RWPE2 (cell line): ENCODE data around the gene LRIG1.
A peak's percentile ranks its signal among the peaks of the same experiment; 100 is the strongest.

ENCODE experiments used
- ATAC-seq: fragments of 200-7000 bp; cut with Tn5 transposase; 3 replicates; pipeline ENCODE4 v1.9.1; 2021; ENCODE audit warnings: low read depth
- DNase-seq: peaks from one replicate; pipeline ENCODE4 v3.0.0-alpha.2; 2020; ENCODE audit warnings: low spot score
- H3K27ac ChIP-seq: fragments of 450-650 bp; 2 replicates; pipeline ENCODE4 v1.5.1; 2017; ENCODE audit warnings: mild to moderate bottlenecking; ENCODE audit not compliant: poor library complexity, severe bottlenecking
- H3K27me3 ChIP-seq: fragments of 250-450 bp; sonication (Bioruptor Pico); 2 replicates; pipeline ENCODE4 v1.5.1; 2021; ENCODE audit warnings: mild to moderate bottlenecking, moderate library complexity; ENCODE audit not compliant: insufficient read depth, poor library complexity, severe bottlenecking
- H3K36me3 ChIP-seq: fragments of 250-450 bp; sonication (Bioruptor Pico); 2 replicates; pipeline ENCODE4 v1.5.1; 2020; ENCODE audit warnings: low read depth, mild to moderate bottlenecking, moderate library complexity
- H3K4me1 ChIP-seq: fragments of 250-450 bp; sonication (Bioruptor Pico); 2 replicates; pipeline ENCODE4 v1.5.1; 2021; ENCODE audit warnings: mild to moderate bottlenecking, moderate library complexity; ENCODE audit not compliant: insufficient read depth, poor library complexity, severe bottlenecking
- H3K4me3 ChIP-seq: fragments of 250-450 bp; sonication (Bioruptor Pico); 2 replicates; pipeline ENCODE4 v1.5.1; 2021; ENCODE audit warnings: mild to moderate bottlenecking, moderate library complexity; ENCODE audit not compliant: severe bottlenecking
- H3K9me3 ChIP-seq: fragments of 250-450 bp; sonication (Bioruptor Pico); 2 replicates; pipeline ENCODE4 v1.5.1; 2021; ENCODE audit warnings: mild to moderate bottlenecking, moderate library complexity; ENCODE audit not compliant: severe bottlenecking
- CTCF ChIP-seq: fragments of 450-650 bp; IDR thresholded peaks from one replicate; pipeline ENCODE4 v1.5.1; 2017; ENCODE audit warnings: mild to moderate bottlenecking, moderate library complexity; ENCODE audit not compliant: poor library complexity, severe bottlenecking

The LRIG1 gene

GRCh38 chr3:66399529-66400232 is 101.1 kb downstream of the LRIG1 start:
- H3K36me3 ChIP-seq, result peaks cover 6% of the 10 kb centered on the region; the same call in 1 of the 2 replicates
- no peaks in the 10 kb centered on the region for H3K4me1 ChIP-seq
- no peak for DNase-seq
- H3K9me3 ChIP-seq, result no peaks in the 10 kb centered on the region
- ATAC-seq, result no peak
- no peak for TF ChIP-seq CTCF
- no peaks in the 10 kb centered on the region for H3K27me3 ChIP-seq
- no peak overlapping the region for H3K4me3 ChIP-seq
- H3K27ac ChIP-seq, result no peak overlapping the region

GRCh38 chr3:66398228-66399025 is 102.4 kb downstream of the LRIG1 start:
- H3K27ac ChIP-seq, result no peak overlapping the region
- no peaks in the 10 kb centered on the region for H3K27me3 ChIP-seq
- H3K4me3 ChIP-seq, result no peak overlapping the region
- no peak for TF ChIP-seq CTCF
- H3K4me1 ChIP-seq, result no peaks in the 10 kb centered on the region
- DNase-seq (peak; percentile 23), ATAC-seq (peak; percentile 22; the same call in 1 of the 3 replicates)
- H3K36me3 ChIP-seq, result peaks cover 6% of the 10 kb centered on the region; the same call in 1 of the 2 replicates
- H3K9me3 ChIP-seq, result no peaks in the 10 kb centered on the region

GRCh38 chr3:66397745-66398144 is 103.1 kb downstream of the LRIG1 start:
- Histone ChIP-seq H3K4me1 (no peaks in the 10 kb centered on the region), H3K27ac (no peak overlapping the region), H3K9me3 (no peaks in the 10 kb centered on the region), H3K4me3 (no peak overlapping the region), H3K27me3 (no peaks in the 10 kb centered on the region), H3K36me3 (peaks cover 6% of the 10 kb centered on the region; the same call in 1 of the 2 replicates)
- TF ChIP-seq CTCF, result no peak
- DNase-seq (no peak), ATAC-seq (no peak)

GRCh38 chr3:66396888-66397287 is 103.9 kb downstream of the LRIG1 start:
- no peaks in the 10 kb centered on the region for H3K9me3 ChIP-seq
- DNase-seq (peak; percentile 16), ATAC-seq (no peak)
- no peak for TF ChIP-seq CTCF
- peaks cover 7% of the 10 kb centered on the region; the same call in 1 of the 2 replicates for H3K36me3 ChIP-seq
- no peaks in the 10 kb centered on the region for H3K27me3 ChIP-seq
- no peak overlapping the region for H3K4me3 ChIP-seq
- no peaks in the 10 kb centered on the region for H3K4me1 ChIP-seq
- no peak overlapping the region for H3K27ac ChIP-seq
